NB4 (cell line): Measurements from ENCODE around the gene UHRF2.

Experiments used
- DNase-seq: peaks from one replicate; pipeline ENCODE4 v3.0.0; 2010; ENCODE audit warnings: low read depth
- H3K4me3 ChIP-seq: one replicate; pipeline ENCODE4 v1.5.1; 2011; ENCODE audit warnings: mild to moderate bottlenecking, low read depth, low read length, moderate library complexity
- CTCF ChIP-seq: IDR thresholded peaks from one replicate; pipeline ENCODE4 v1.5.1; 2012; ENCODE audit warnings: low read depth, low read length
- MAX ChIP-seq: IDR thresholded peaks from 2 replicates; pipeline ENCODE4 v1.6.1; 2011; ENCODE audit warnings: low read depth, low read length
- MYC ChIP-seq: IDR thresholded peaks from 2 replicates; pipeline ENCODE4 v1.6.1; 2011; ENCODE audit warnings: low read depth, low read length
- POLR2A ChIP-seq: IDR thresholded peaks from 2 replicates; pipeline ENCODE4 v1.6.1; 2011; ENCODE audit warnings: mild to moderate bottlenecking; ENCODE audit not compliant: insufficient read length; ENCODE audit errors: extremely low read depth

Gene UHRF2

GRCh38 chr9:6489099-6489498 is 76.1 kb downstream of the UHRF2 start:
- H3K4me3 ChIP-seq: no peak overlapping the region
- DNase-seq: no peak
- TF ChIP-seq POLR2A: no peak
- TF ChIP-seq MYC: no peak
- no peak for TF ChIP-seq MAX
- TF ChIP-seq CTCF: no peak

GRCh38 chr9:6490863-6491262 is 77.9 kb downstream of the UHRF2 start:
- no peak for DNase-seq
- H3K4me3 ChIP-seq: no peak overlapping the region
- TF ChIP-seq CTCF: no peak
- no peak for TF ChIP-seq MAX
- no peak for TF ChIP-seq MYC
- no peak for TF ChIP-seq POLR2A

GRCh38 chr9:6495466-6495865 is 82.5 kb downstream of the UHRF2 start:
- TF ChIP-seq CTCF: no peak
- TF ChIP-seq MYC: no peak
- TF ChIP-seq MAX: no peak
- TF ChIP-seq POLR2A: no peak
- no peak for DNase-seq
- H3K4me3 ChIP-seq: no peak overlapping the region

- TF ChIP-seq CTCF (no peak), MAX (no peak), MYC (no peak), POLR2A (no peak)
- no peak overlapping the region for H3K4me3 ChIP-seq
- no peak for DNase-seq
These were observed 86.0 kb downstream of the UHRF2 start for GRCh38 chr9:6498982-6499381.

- TF ChIP-seq MYC (no peak), MAX (no peak), CTCF (no peak), POLR2A (no peak)
- H3K4me3 ChIP-seq: no peak overlapping the region
- DNase-seq: no peak
These were observed 88.7 kb downstream of the UHRF2 start for GRCh38 chr9:6501526-6502210.

- no peak overlapping the region for H3K4me3 ChIP-seq
- DNase-seq: no peak
- no peak for TF ChIP-seq MYC
These were observed 89.4 kb downstream of the UHRF2 start for GRCh38 chr9:6502399-6502798.
